GM21825 (cell line): ENCODE data around the gene LCT.
"Not testable (repeated sequence)": the region's sequence is repeated elsewhere in the genome, so short reads cannot be mapped to it uniquely, and the experiment has no call there.

Experiments
- ATAC-seq: cut with Tn5 transposase; IDR thresholded peaks from one replicate; pipeline ENCODE4 v1.9.1; 2021; ENCODE audit warnings: mild to moderate bottlenecking, moderate library complexity; ENCODE audit not compliant: unreplicated experiment

The LCT gene

GRCh38 chr2:135836596-135837270 is at the start of gene LCT:
Gene LCT (minus strand): TSS chr2:135837184. CDS start chr2:135837169, 15 bp downstream.
- ATAC-seq, result no peak

- ATAC-seq, result no peak
Measured at GRCh38 chr2:135885709-135886108, 48.7 kb upstream of the LCT start.

- ATAC-seq, result no peak
Measured at GRCh38 chr2:135882415-135882814, 45.4 kb upstream of the LCT start.

GRCh38 chr2:135876770-135877169 is 39.8 kb upstream of the LCT start:
- ATAC-seq, result not testable (repeated sequence)

- ATAC-seq, result peak; percentile 90
Measured at GRCh38 chr2:135876066-135876711, 39.2 kb upstream of the LCT start, which contains the start of gene MCM6. Gene MCM6 (minus strand): TSS chr2:135876443. CDS start chr2:135876365, 78 bp downstream.

- peak; percentile 56 for ATAC-seq
Measured at GRCh38 chr2:135875491-135876065, 38.6 kb upstream of the LCT start.

- ATAC-seq, result no peak
Measured at GRCh38 chr2:135874777-135875365, 37.9 kb upstream of the LCT start.

GRCh38 chr2:135870571-135870970 is 33.6 kb upstream of the LCT start:
- no peak for ATAC-seq

- ATAC-seq, result no peak
Measured at GRCh38 chr2:135863233-135863632, 26.2 kb upstream of the LCT start.

GRCh38 chr2:135862718-135863117 is 25.7 kb upstream of the LCT start:
- ATAC-seq, result no peak

GRCh38 chr2:135853401-135853800 is 16.4 kb upstream of the LCT start:
- no peak for ATAC-seq

- no peak for ATAC-seq
Measured at GRCh38 chr2:135851858-135852257, 14.9 kb upstream of the LCT start.

GRCh38 chr2:135850892-135851668 is 14.1 kb upstream of the LCT start:
- ATAC-seq, result no peak

- no peak for ATAC-seq
Measured at GRCh38 chr2:135849087-135849486, 12.1 kb upstream of the LCT start.

GRCh38 chr2:135845997-135846396 is 9.0 kb upstream of the LCT start:
- ATAC-seq, result no peak

GRCh38 chr2:135845257-135845656 is 8.3 kb upstream of the LCT start:
- no peak for ATAC-seq

- ATAC-seq, result no peak
Measured at GRCh38 chr2:135844301-135844895, 7.4 kb upstream of the LCT start.

GRCh38 chr2:135843671-135844070 is 6.7 kb upstream of the LCT start:
- ATAC-seq, result no peak

- ATAC-seq, result no peak
Measured at GRCh38 chr2:135840601-135841000, 3.6 kb upstream of the LCT start.

GRCh38 chr2:135839713-135840112 is 2.7 kb upstream of the LCT start:
- ATAC-seq, result no peak

- ATAC-seq, result no peak
Measured at GRCh38 chr2:135838502-135838901, 1.5 kb upstream of the LCT start.
